NCI-H2227 (cell line): ENCODE data around the gene RRP8.

Experiments used
- DNase-seq: peaks from one replicate; lab custom pipeline; 2025; ENCODE audit not compliant: unreplicated experiment; lab: John Stamatoyannopoulos, UW

Gene RRP8

DNA sequence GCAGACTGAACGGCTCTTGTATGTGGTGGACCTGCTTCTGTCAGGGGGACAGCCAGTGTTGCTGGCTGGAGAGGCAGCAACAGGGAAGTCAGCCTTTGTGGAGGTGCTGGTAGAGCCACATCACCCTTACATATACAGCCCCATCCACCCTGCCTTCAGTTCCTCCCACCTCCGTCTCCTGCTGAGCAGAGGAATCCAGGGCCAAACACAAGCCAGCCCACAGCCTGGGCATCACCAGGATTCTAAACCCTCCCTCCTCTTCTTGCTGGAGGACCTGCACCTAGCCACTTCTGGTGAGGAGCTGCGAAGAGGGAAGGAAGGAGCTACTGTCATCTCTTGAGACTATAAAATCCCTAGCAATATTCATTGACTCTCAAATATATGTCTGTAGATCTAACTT lies 54.8 kb downstream of the RRP8 start:
- no peak for DNase-seq

DNA sequence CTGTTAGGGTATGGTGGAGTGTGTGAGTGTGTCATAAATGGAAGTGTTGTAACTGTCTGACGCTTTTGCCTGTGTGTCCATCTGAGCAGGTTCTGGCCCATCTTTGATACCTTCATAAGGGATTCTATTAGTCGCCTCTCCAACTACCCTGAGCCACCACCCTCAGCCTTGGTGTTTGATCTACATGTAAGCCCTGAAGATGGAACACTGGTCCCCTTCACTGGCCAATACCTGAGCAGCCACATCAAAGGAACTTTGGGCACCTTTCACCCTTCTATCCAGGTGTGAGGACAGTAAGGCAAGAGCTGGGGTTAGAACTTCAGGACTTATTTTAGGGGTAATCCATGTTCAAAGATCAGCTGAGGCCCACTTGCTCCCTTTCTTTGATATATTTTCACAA lies 55.3 kb downstream of the RRP8 start:
- no peak for DNase-seq

DNA sequence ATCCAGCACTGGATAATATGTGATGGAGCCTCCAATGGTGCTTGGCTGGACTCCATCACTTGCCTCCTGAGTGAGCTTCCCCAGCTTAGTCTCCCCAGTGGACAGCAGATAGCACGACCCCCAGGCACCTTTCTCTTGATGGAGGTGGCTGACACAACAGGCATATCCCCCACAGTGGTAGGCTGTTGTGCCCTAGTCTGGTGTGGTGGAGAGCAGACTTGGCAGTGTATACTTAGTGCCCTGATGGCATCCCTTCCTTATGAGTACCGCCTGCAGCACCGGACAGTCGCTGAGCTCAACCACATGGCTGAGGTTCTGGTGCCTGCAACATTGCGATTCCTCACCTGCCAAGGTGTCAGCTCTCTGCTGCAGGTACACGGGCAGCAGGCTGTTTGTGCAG lies 56.2 kb downstream of the RRP8 start:
- DNase-seq, result no peak

DNA sequence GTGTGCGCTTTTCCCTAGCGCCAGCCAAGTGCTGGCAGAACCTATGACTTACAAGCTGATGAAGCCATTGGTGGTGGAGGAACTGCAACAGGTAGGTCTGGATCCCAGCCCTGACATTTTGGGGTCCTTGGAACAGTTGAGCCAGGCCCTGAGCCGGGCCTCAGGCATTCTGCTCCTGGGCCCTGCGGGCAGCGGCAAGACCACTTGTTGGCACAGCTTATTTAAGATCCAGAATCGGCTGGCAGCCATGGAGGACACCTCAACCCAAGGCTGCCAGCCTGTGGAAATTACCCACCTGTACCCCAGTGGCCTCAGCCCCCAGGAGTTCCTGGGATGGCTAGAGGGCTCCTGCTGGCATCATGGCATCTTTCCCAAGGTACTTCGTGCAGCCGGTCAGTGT lies 56.7 kb downstream of the RRP8 start:
- no peak for DNase-seq

DNA sequence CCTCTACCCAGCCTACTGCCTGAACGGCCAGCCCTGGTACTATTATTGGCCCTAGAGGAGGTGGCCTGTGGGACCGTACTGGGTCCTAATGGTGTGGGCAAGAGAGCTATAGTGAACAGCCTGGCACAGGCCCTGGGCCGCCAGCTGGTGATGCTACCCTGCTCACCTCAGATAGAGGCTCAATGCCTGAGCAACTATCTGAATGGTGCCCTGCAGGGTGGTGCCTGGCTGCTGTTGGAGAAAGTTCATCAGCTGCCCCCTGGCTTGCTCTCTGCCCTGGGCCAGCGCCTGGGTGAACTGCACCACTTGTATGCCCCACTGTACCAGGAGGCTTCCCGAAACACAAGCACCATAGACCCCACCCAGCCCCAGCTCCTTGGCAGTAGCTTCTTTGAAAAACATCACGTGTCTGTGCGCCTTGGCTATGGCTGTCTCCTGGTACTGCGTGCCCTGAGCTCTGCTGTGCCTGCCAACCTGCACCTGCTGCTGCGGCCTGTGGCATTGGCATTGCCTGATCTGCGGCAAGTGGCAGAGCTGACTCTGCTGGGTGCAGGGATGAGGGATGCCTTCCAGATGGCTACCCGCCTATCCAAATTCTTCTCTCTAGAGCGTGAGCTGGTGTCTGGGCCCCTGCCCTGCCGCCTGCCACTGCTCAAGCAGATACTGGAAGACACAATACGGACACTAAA lies 57.4 kb downstream of the RRP8 start:
- DNase-seq, result no peak
